ENCODE data around the gene MIF. TPM values are rescaled to one million over a fixed set of nuclear protein-coding genes. Genes with fewer than 3 reads are reported as not detected.
"Not testable (repeated sequence)": the region's sequence is repeated elsewhere in the genome, so short reads cannot be mapped to it uniquely, and the experiment has no call there.

The MIF gene
- total and polyA plus RNA-seq, 2 donors: 363 to 400 TPM

DNA sequence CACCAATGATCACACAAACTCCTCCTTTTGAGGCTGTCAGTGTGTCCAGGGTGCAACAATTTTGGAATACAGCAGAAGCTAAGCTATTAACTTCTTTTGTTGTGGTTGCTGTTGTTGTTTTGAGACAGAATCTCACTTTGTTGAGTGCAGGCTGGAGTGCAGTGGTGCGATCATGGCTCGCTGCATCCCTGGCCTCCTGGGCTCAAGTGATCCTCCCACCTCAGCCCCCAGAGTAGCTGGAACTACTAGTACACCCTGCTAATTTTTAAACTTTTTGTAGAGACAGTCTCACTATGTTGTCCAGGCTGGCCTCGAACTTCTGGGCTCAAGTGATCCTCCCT lies 44.8 kb downstream of the MIF start:
- Histone ChIP-seq H3K27me3 (ENCODE audit: control insufficient read depth in 2 of 2, insufficient read depth in 1 of 2, low read length in 1 of 2) (no peaks in the 10 kb centered on the region), H3K27ac (ENCODE audit: low read depth in 1 of 2, low read length in 1 of 2) (no peak overlapping the region), H3K4me3 (ENCODE audit: low read length in 2 of 2) (no peak overlapping the region), H3K36me3 (ENCODE audit: control insufficient read depth in 2 of 2, insufficient read depth in 2 of 2, low read length in 1 of 2) (no peaks in the 10 kb centered on the region), H3K9me3 (ENCODE audit: control insufficient read depth in 2 of 2, insufficient read depth in 1 of 2, low read length in 1 of 2) (no peaks in the 10 kb centered on the region), H3K4me1 (ENCODE audit: control insufficient read depth in 2 of 2, insufficient read depth in 2 of 2, low read length in 2 of 2) (no peaks in the 10 kb centered on the region)
- DNase-seq (ENCODE audit: low read depth in 6 of 9, low spot score in 9 of 9): no peak
- WGBS: 97% methylated on average over 3 of the region's 3 CpGs

DNA sequence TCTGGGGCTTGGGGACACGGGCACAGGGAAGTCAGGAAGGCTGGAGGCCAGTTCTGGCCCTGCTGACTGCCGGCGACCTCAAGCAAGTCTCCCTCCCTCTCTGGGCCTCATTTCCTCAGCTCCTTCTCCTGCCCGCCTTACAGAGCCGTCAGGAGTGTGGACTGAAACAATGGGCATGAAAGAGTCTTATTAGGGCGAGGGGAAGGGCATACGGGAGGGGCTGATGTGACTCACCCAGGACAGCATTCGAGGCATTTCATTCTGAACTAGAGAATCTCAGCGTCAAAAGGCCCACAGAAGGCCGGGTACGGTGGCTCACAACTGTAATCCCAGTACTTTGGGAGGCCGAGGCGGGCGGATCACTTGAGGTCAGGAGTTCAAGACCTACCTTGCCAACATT lies 46.0 kb downstream of the MIF start:
- H3K27me3 ChIP-seq (ENCODE audit: control insufficient read depth in 2 of 2, insufficient read depth in 1 of 2, low read length in 1 of 2); DNase-seq (ENCODE audit: low read depth in 6 of 9, low spot score in 9 of 9); H3K4me1 ChIP-seq (ENCODE audit: control insufficient read depth in 2 of 2, insufficient read depth in 2 of 2, low read length in 2 of 2); H3K4me3 ChIP-seq (ENCODE audit: low read length in 2 of 2); H3K36me3 ChIP-seq (ENCODE audit: control insufficient read depth in 2 of 2, insufficient read depth in 2 of 2, low read length in 1 of 2); H3K9me3 ChIP-seq (ENCODE audit: control insufficient read depth in 2 of 2, insufficient read depth in 1 of 2, low read length in 1 of 2); H3K27ac ChIP-seq (ENCODE audit: low read depth in 1 of 2, low read length in 1 of 2): not testable (repeated sequence)
- WGBS: 100% methylated on average over 1 of the region's 14 CpGs

Other genes starting within 250 kb of the MIF start
- gene RGL4, start 203.4 kb upstream of the MIF start, total RNA-seq: 29.8 TPM
- gene RGL4, start 203.4 kb upstream of the MIF start, polyA plus RNA-seq: 7.8 TPM
- 1.4 TPM for gene ZNF70, start 143.3 kb upstream of the MIF start, total RNA-seq
- gene ZNF70, start 143.3 kb upstream of the MIF start, polyA plus RNA-seq: 1.7 TPM
- 1.3 TPM for gene VPREB3, start 140.0 kb upstream of the MIF start, total RNA-seq
- gene VPREB3, start 140.0 kb upstream of the MIF start, polyA plus RNA-seq: 11.4 TPM
- gene C22orf15, start 131.4 kb upstream of the MIF start, total RNA-seq: 3.3 TPM
- gene C22orf15, start 131.4 kb upstream of the MIF start, polyA plus RNA-seq: 1.3 TPM
- gene CHCHD10, start 126.4 kb upstream of the MIF start, total RNA-seq: 20.0 TPM
- gene CHCHD10, start 126.4 kb upstream of the MIF start, polyA plus RNA-seq: 64.0 TPM
- gene MMP11, start 121.5 kb upstream of the MIF start, total RNA-seq: 3.9 TPM
- 3.8 TPM for gene MMP11, start 121.5 kb upstream of the MIF start, polyA plus RNA-seq
- gene SMARCB1, start 107.4 kb upstream of the MIF start, total RNA-seq: 72.0 TPM
- 35.3 TPM for gene SMARCB1, start 107.4 kb upstream of the MIF start, polyA plus RNA-seq
- 2.9 TPM for gene DERL3, start 55.4 kb upstream of the MIF start, total RNA-seq
- gene DERL3, start 55.4 kb upstream of the MIF start, polyA plus RNA-seq: 2.5 TPM
- 4.3 TPM for gene SLC2A11, start 36.5 kb upstream of the MIF start, total RNA-seq
- gene SLC2A11, start 36.5 kb upstream of the MIF start, polyA plus RNA-seq: 8.8 TPM
- gene GSTT2B, start 66.8 kb downstream of the MIF start, total RNA-seq: 1.1 TPM
- 12.8 TPM for gene GSTT2B, start 66.8 kb downstream of the MIF start, polyA plus RNA-seq
- gene DDTL, start 72.5 kb downstream of the MIF start, total RNA-seq: 1.3 TPM
- gene DDTL, start 72.5 kb downstream of the MIF start, polyA plus RNA-seq: 3.1 TPM
- gene DDT, start 80.1 kb downstream of the MIF start, total RNA-seq: 95.7 TPM
- gene DDT, start 80.1 kb downstream of the MIF start, polyA plus RNA-seq: 111 TPM
- not detected for gene GSTT2, start 85.8 kb downstream of the MIF start, total RNA-seq
- 3.3 TPM for gene GSTT2, start 85.8 kb downstream of the MIF start, polyA plus RNA-seq
- gene GSTT4, start 111.1 kb downstream of the MIF start, total RNA-seq: not detected
- gene GSTT4, start 111.1 kb downstream of the MIF start, polyA plus RNA-seq: not detected
- 34.3 TPM for gene CABIN1, start 116.9 kb downstream of the MIF start, total RNA-seq
- gene CABIN1, start 116.9 kb downstream of the MIF start, polyA plus RNA-seq: 59.7 TPM

Measured in thymus (tissue), 11 donors.